ENCODE measurements around the gene AOPEP. TPM values are rescaled to one million over a fixed set of nuclear protein-coding genes. Genes with fewer than 3 reads are reported as not detected.
A peak's percentile ranks its signal among the peaks of the same experiment; 100 is the strongest.

AOPEP gene
- total RNA-seq, 1 experiment from 2014 or later = 89.5 TPM

DNA sequence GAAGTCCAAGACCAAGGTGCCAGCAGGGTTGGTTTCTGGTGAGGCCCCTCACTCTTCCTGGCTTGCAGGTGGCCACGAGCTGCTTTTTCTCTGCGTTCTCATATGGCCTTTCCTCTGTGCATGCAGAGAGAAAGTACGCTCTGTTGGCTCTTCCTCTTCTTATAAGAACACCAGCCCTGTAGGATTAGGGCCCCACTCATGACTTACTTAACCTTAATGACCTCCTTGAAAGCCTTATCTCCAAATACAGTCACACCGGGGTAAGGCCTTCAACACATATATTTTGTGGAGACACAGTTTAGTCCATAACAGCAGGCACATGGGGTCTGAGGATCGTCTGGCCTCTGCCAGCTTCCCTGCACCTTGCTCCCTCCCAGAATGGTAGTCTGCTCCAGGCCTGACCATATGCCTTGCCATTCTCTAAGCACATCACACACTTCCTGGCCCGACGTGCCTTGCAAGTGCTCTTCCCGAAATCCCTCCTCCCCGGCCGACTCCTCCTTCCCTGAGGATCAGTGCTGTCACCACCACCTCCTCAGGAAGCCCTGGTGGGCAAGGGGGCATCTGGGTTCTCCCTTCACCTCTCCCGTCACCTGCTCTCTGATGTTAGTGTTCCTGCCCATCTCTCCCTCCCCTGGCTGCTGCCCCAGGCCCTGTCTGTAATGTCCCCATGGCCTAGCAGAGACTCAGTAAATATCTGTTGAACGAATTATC lies 200.7 kb downstream of the AOPEP start:
- peaks cover 30% of the 10 kb centered on the region for H3K36me3 Mint-ChIP-seq (ENCODE audit: insufficient read depth, unreplicated experiment)
- TF ChIP-seq, protein P1, sequence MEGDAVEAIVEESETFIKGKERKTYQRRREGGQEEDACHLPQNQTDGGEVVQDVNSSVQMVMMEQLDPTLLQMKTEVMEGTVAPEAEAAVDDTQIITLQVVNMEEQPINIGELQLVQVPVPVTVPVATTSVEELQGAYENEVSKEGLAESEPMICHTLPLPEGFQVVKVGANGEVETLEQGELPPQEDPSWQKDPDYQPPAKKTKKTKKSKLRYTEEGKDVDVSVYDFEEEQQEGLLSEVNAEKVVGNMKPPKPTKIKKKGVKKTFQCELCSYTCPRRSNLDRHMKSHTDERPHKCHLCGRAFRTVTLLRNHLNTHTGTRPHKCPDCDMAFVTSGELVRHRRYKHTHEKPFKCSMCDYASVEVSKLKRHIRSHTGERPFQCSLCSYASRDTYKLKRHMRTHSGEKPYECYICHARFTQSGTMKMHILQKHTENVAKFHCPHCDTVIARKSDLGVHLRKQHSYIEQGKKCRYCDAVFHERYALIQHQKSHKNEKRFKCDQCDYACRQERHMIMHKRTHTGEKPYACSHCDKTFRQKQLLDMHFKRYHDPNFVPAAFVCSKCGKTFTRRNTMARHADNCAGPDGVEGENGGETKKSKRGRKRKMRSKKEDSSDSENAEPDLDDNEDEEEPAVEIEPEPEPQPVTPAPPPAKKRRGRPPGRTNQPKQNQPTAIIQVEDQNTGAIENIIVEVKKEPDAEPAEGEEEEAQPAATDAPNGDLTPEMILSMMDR (IDR thresholded peaks at IDR 0.05; ENCODE audit: unreplicated experiment) = no peak
- H3K27ac Mint-ChIP-seq (ENCODE audit: unreplicated experiment) = peak overlapping the region; percentile 55
- intact Hi-C loops (cut with micrococcal nuclease; ENCODE audit: unreplicated experiment) = no loop called here
- H3K4me1 Mint-ChIP-seq (ENCODE audit: low read depth, unreplicated experiment) = peaks cover 89% of the 10 kb centered on the region
- CTCF ChIA-PET = no interaction called here
- DNase-seq = no peak
- no peaks in the 10 kb centered on the region for H3K27me3 Mint-ChIP-seq (ENCODE audit: unreplicated experiment)
- H3K9me3 Mint-ChIP-seq (ENCODE audit: low read depth, unreplicated experiment) = peaks cover 2% of the 10 kb centered on the region
- no peak overlapping the region for H3K4me3 Mint-ChIP-seq (ENCODE audit: low read depth, unreplicated experiment)
- no TSS peak for BruUV-seq (replicated peaks)

DNA sequence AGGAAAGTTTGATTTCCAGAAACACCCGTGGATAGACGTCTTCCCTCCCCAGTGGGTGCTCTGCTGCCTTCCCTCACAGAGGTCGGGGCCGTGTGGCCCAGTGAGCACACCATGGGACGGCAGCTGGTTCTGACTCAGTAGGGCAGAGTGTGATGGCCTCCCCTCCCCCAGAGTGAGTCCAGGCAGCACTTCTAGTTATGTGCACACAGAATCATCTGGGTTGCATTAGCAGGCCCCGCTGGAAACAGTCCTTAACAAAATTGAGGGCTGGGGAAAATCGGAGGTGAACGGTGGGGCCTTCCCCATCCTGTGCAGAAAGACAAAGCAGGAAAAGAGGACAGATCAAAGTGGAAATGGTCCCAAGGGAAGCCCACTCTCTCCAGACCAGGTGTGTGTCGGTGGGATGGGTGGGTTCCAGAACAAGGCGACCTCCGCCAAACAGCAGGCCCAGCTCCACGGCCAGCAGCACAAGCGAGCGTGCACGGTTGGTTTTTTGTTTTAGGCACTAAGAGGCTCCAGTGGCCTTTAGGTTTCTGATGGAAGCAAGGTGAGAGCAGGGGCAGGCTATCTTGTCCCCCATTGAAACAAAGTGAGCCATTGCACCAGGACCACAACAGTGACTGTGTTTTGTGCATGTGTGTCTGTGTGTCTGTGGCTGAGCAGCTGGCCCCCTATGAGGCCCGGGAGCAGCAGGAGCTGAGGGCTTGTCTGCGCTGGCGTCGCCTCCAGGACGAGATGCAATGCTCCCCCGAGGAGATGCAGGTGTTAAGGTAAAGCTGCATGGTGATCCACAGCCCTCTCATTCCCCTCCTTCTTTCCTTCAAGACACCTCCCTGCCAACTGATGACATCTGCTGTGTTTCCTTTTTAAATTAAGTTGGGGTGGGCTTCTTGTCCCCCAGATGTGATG lies 201.5 kb downstream of the AOPEP start:
- TF ChIP-seq, protein P1 (IDR thresholded peaks at IDR 0.05; ENCODE audit: unreplicated experiment) = no peak
- intact Hi-C loops (cut with micrococcal nuclease; ENCODE audit: unreplicated experiment) = no loop called here
- Mint-ChIP-seq H3K4me1 (ENCODE audit: low read depth, unreplicated experiment) (peaks cover 89% of the 10 kb centered on the region), H3K27me3 (ENCODE audit: unreplicated experiment) (no peaks in the 10 kb centered on the region), H3K4me3 (ENCODE audit: low read depth, unreplicated experiment) (no peak overlapping the region), H3K36me3 (ENCODE audit: insufficient read depth, unreplicated experiment) (peaks cover 31% of the 10 kb centered on the region), H3K27ac (ENCODE audit: unreplicated experiment) (peak overlapping the region; percentile 55), H3K9me3 (ENCODE audit: low read depth, unreplicated experiment) (peaks cover 2% of the 10 kb centered on the region)
- CTCF ChIA-PET = interaction anchor here (0.9 to 1.6 kb wide), 2 partner anchors 75 to 128 kb away, joined by 3 read pairs; no protein-coding TSS in a partner anchor
- DNase-seq = no peak
- BruUV-seq (replicated peaks) = no TSS peak

DNA sequence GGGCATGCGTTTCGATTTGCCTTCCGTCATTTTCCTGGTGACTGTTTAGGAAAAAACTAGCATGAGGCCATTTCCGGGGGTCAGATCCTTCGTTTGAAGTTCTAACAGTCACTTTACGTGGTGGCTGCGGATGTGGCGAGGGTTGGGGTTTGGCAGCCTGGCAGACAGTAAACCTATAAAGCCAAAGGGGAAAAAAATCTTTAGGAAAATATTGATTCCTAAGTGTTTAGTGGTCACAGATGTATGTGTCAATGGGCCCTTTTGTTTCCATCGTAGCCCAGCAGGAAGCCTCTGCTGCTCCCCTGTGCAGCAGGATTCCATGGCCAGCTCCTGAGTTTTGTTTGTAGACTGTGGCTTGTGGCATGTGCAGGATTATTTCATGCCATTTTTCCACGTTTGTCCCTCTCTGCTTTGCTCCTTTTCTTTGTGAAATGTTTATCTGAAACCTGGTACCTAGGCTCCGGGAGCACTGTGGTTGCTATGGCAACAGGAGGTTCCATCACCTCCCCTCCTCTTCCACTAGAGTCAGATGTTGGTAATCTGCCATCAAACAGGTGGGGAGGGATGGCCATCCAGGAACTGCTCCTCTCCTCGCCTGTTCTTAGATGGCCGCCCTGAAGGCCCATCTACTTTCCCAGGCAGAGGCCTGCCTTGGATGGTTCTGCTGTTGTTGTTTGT lies 202.3 kb downstream of the AOPEP start:
- TF ChIP-seq, protein P1 (IDR thresholded peaks at IDR 0.05; ENCODE audit: unreplicated experiment) = no peak
- CTCF ChIA-PET = interaction anchor here (0.9 to 1.6 kb wide), 2 partner anchors 74 to 129 kb away, joined by 3 read pairs; no protein-coding TSS in a partner anchor

DNA sequence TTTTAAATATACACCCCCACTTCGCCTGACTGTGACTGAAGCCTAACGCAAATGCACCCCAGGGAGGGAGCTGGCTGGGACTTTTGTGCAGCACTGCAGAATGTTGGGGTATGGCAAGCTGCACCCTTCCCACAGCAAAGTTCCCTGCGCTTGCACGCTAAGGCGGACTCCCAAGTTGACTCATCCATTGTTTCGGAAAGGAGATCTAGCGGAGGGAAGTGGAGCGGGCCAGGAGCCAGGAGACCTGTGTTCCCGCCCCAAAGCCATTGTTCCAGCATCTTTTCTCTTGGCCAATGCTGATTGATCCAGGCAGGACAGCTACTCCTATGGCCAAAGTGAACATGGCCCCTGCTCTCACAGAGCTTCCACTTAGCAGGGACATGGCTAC lies 202.9 kb downstream of the AOPEP start:
- Mint-ChIP-seq H3K9me3 (ENCODE audit: low read depth, unreplicated experiment) (peaks cover 2% of the 10 kb centered on the region), H3K27ac (ENCODE audit: unreplicated experiment) (peak overlapping the region; percentile 52), H3K4me3 (ENCODE audit: low read depth, unreplicated experiment) (no peak overlapping the region), H3K27me3 (ENCODE audit: unreplicated experiment) (no peaks in the 10 kb centered on the region), H3K4me1 (ENCODE audit: low read depth, unreplicated experiment) (peaks cover 82% of the 10 kb centered on the region), H3K36me3 (ENCODE audit: insufficient read depth, unreplicated experiment) (peaks cover 30% of the 10 kb centered on the region)
- CTCF ChIA-PET = interaction anchor here (0.9 to 1.6 kb wide), 2 partner anchors 74 to 130 kb away, joined by 3 read pairs; no protein-coding TSS in a partner anchor
- TF ChIP-seq, protein P1 (IDR thresholded peaks at IDR 0.05; ENCODE audit: unreplicated experiment) = no peak
- intact Hi-C loops (cut with micrococcal nuclease; ENCODE audit: unreplicated experiment) = no loop called here
- BruUV-seq (replicated peaks) = no TSS peak
- DNase-seq = no peak

More for the DNA sequence above, 202.3 kb downstream of the AOPEP start:
- Mint-ChIP-seq H3K27ac (ENCODE audit: unreplicated experiment) (peak overlapping the region; percentile 52), H3K36me3 (ENCODE audit: insufficient read depth, unreplicated experiment) (peaks cover 30% of the 10 kb centered on the region), H3K27me3 (ENCODE audit: unreplicated experiment) (no peaks in the 10 kb centered on the region), H3K9me3 (ENCODE audit: low read depth, unreplicated experiment) (peaks cover 2% of the 10 kb centered on the region), H3K4me3 (ENCODE audit: low read depth, unreplicated experiment) (no peak overlapping the region), H3K4me1 (ENCODE audit: low read depth, unreplicated experiment) (peaks cover 85% of the 10 kb centered on the region)
- intact Hi-C loops (cut with micrococcal nuclease; ENCODE audit: unreplicated experiment) = no loop called here
- BruUV-seq (replicated peaks) = no TSS peak
- peak; percentile 72 for DNase-seq
